ENCODE measurements around the gene CCP110.

DNA sequence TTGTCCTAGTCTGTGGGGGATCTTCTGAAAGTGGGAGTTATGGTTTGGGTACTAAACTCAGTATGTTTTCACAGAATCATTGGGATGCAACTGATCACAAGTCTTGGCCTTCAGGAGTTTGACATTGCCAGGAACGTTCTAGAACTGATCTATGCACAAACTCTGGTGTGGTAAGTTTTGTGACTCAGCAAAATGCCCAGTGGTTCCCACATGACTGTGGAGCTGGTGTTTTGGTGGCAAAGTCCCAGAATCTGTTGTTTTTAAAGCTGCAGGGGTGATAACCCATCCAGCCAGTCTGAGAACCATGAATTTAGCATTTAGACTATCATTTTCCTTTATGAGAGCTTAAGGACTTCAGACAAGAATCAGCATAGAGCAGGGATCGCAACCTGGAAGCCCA is 42.4 kb upstream of the CCP110 start:
- no peak for TF ChIP-seq EZH2 (IDR thresholded peaks at IDR 0.05; ENCODE audit: borderline replicate concordance, low read length)
- TF ChIP-seq, protein P1, sequence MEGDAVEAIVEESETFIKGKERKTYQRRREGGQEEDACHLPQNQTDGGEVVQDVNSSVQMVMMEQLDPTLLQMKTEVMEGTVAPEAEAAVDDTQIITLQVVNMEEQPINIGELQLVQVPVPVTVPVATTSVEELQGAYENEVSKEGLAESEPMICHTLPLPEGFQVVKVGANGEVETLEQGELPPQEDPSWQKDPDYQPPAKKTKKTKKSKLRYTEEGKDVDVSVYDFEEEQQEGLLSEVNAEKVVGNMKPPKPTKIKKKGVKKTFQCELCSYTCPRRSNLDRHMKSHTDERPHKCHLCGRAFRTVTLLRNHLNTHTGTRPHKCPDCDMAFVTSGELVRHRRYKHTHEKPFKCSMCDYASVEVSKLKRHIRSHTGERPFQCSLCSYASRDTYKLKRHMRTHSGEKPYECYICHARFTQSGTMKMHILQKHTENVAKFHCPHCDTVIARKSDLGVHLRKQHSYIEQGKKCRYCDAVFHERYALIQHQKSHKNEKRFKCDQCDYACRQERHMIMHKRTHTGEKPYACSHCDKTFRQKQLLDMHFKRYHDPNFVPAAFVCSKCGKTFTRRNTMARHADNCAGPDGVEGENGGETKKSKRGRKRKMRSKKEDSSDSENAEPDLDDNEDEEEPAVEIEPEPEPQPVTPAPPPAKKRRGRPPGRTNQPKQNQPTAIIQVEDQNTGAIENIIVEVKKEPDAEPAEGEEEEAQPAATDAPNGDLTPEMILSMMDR (IDR thresholded peaks at IDR 0.05; ENCODE audit: low read length): no peak
